COLO829 (cell line): ENCODE results near the gene ARMH2.
"Not testable (repeated sequence)": the region's sequence is repeated elsewhere in the genome, so short reads cannot be mapped to it uniquely, and the experiment has no call there.

Source experiments
- DNase-seq: peaks from one replicate; pipeline ENCODE4 v3.0.0; 2012; ENCODE audit warnings: low spot score

The ARMH2 gene

GRCh38 chr6:24764833-24765828, 33.6 kb downstream of the ARMH2 start:
- DNase-seq = not testable (repeated sequence)

- no peak for DNase-seq
Observed at GRCh38 chr6:24763578-24763977, 35.1 kb downstream of the ARMH2 start.

GRCh38 chr6:24761851-24762250, 36.9 kb downstream of the ARMH2 start:
- DNase-seq = no peak

DNA sequence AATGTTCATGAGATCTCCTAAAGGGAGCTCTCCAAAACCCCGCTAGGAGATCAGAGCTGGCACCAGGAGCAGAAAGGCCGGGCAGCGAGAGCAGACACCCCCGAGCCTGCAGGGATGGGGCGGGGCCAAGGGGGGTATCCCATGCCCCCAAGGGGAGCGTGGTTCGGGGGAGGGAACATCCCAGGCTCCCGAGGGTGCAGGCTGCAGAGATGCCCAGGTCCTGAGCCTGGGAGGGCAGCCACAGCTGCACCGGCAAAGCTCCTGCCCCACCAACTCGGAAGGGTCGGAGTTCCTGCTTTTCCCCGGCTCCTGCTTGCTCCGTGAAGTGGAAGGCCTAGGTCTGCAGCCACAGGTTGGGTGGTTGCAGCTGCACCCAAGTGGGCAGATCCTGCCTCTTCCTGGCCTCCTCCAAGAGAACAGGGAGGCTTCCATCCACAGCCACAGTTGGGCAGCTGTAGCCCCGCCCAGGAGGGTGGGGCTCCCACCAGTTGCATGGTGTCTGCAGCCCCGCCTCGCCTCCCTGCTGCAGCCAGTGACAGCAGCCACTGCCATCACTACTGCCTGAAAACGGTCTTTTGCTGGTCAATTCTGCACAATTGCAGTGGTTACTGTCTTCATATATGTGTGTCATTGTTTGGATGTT, 37.4 kb downstream of the ARMH2 start:
- no peak for DNase-seq

- DNase-seq = no peak
Observed at GRCh38 chr6:24760210-24760609, 38.5 kb downstream of the ARMH2 start.

GRCh38 chr6:24759718-24760117, 39.0 kb downstream of the ARMH2 start:
- DNase-seq = no peak

DNA sequence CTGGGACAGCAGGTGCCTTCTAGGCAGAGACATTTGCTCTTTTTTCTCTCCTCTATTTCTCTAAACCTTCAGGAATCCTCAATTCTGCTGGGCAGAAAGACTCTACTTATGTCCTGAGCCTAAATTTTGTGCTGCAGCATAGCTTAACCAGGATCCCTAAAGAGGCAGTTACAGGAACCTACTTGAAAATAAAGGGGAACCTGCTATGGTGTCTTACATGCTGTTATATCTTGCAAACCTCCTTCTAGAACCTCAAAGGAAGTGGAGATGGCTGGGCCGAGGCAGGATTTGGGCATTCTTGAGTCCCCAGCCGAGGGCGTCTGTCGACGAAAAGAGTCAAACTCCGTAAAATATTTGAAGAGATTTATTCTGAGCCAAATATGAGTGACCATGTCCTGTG, 41.1 kb downstream of the ARMH2 start:
- no peak for DNase-seq

DNA sequence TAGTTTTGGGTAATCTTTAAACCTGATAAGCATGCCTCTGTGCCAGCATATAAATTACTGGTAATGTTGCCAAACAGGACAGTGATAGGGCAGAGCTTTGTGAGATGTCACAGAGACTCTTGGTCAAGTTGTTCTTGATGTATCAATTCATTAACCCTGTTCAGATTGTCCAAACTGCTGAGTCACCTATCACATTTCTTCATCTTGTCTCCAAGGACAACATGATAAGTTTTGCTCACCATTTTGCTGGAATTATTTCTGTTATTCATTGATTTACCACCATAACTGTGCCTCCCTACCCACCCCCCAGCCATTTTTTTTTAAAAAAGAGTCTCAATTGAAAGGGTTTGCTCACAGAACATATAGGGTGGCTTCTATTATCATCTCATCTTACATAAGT, 43.4 kb downstream of the ARMH2 start:
- DNase-seq = no peak

GRCh38 chr6:24754378-24754777, 44.3 kb downstream of the ARMH2 start:
- DNase-seq = not testable (repeated sequence)

DNA sequence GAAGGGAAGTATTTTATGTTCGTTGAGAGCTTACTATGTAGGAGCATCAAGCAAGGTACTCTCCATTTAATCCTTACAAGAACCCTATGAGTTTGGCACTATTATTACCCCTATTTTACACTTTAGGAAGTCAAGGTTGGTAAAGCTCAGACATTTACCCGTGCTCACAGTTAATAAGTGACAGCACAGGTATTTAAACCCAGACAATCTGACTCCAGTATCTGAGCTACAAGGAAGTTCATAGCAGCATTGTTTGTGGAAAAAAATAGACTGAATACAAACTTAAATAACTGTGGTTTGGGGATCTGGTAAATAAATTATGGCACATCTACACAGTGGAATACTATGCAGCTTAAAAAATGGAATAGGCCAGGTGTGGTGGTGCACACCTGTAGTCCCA, 45.2 kb downstream of the ARMH2 start:
- no peak for DNase-seq

DNA sequence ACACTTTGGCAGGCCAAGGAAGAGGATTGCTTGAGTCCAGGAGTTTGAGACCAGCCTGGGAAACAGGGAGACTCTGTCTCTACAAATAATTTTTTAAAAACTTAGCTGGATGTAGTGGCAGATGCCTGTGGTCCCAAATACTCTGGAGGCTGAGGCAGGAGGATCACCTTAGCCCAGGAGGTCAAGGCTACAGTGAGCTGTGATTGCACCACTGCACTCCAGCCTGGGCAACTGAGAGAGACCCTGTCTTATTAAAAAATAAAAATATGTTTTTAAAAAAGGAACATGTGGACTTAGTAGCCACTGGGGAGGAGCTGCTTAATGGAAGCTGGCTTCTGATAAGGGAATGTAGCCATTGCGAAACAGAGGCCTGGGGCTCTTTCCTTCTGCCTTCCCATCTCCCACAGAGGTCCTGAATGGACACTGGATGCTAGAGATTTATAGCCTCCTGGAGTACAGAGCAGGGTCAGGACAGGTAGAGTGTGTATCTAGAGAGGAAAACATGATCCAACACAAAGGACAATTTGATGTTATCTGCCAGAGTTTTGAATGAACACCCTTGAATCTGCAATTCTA, 45.7 kb downstream of the ARMH2 start:
- DNase-seq = no peak

DNA sequence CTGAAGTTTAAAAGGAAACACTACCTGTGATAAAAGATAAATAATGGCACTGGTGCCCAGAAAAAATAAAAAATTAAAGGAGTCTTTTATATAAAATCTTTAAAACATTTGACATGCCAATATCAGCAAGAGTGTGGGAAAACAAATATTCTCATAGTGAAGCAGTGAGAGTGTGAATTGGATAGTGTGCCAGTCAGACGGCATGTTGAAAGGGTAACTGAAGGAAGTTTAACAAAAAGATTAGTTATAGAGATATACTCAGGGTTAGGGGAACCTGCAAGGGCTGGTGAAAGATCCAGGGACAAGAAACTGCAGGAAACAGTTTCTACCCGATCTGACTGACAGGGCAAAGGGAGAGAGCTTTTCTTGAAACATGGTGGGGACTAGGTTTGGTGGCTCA, 46.2 kb downstream of the ARMH2 start:
- no peak for DNase-seq

DNA sequence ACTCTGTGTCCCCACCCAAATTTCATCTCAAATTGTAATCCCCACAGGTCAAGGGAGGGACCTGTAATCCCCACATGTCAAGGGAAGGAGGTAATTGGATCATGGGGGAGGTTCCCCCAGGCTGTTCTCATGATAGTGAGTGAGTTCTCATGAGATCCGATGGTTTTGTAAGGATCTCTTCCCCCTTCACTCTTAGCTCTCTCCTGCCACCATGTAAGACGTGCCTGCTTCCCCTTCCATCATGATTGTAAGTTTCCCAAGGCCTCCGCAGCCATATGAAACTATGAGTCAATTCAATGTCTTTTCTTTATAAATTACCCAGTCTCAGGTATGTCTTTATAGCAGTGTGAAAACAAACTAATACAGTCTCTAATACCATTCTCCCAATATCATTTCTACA, 47.8 kb downstream of the ARMH2 start:
- not testable (repeated sequence) for DNase-seq

GRCh38 chr6:24749297-24749696, 49.4 kb downstream of the ARMH2 start:
- no peak for DNase-seq
